OCI-LY7 (cell line): ENCODE results near the gene EXOSC1.

ENCODE experiments used
- EZH2phosphoT487 ChIP-seq: fragments of 200-600 bp; sonication (generic); IDR thresholded peaks from 2 replicates; pipeline ENCODE4 v1.6.1; 2018; ENCODE audit warnings: low read depth, borderline replicate concordance, mild to moderate bottlenecking, mixed run types, antibody characterized with exemption, low read length, moderate library complexity, mixed read lengths
- TF ChIP-seq, protein P1 (sequence below): fragments of 200-600 bp; sonication (generic); conservative IDR thresholded peaks from 2 replicates; pipeline ENCODE4 v1.5.1; 2014; ENCODE audit warnings: mild to moderate bottlenecking, antibody characterized with exemption, low read length, moderate library complexity, mixed read lengths

GRCh38 chr10:97445357-97445721 lies 467 bp downstream of the EXOSC1 start:
- TF ChIP-seq, protein P1, sequence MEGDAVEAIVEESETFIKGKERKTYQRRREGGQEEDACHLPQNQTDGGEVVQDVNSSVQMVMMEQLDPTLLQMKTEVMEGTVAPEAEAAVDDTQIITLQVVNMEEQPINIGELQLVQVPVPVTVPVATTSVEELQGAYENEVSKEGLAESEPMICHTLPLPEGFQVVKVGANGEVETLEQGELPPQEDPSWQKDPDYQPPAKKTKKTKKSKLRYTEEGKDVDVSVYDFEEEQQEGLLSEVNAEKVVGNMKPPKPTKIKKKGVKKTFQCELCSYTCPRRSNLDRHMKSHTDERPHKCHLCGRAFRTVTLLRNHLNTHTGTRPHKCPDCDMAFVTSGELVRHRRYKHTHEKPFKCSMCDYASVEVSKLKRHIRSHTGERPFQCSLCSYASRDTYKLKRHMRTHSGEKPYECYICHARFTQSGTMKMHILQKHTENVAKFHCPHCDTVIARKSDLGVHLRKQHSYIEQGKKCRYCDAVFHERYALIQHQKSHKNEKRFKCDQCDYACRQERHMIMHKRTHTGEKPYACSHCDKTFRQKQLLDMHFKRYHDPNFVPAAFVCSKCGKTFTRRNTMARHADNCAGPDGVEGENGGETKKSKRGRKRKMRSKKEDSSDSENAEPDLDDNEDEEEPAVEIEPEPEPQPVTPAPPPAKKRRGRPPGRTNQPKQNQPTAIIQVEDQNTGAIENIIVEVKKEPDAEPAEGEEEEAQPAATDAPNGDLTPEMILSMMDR, result no peak
- no peak for TF ChIP-seq EZH2phosphoT487
